Coronary artery (tissue), 2 donors: Measurements from ENCODE around the gene MTHFR.

Experiments
- DNase-seq: peaks from one replicate; pipeline ENCODE4 v3.0.0-alpha.2; 2017; ENCODE audit warnings: low spot score
- H3K27ac ChIP-seq, 2 donors: fragments of 200-600 bp; sonication (generic); one replicate each; pipeline ENCODE4 v1.5.1; 2016 to 2019
- H3K4me3 ChIP-seq: fragments of 200-600 bp; sonication (generic); 2 replicates; pipeline ENCODE4 v1.5.1; 2016; ENCODE audit warnings: mild to moderate bottlenecking, moderate library complexity
- TF ChIP-seq, protein P1 (sequence below): fragments of 200-600 bp; sonication (generic); IDR thresholded peaks from one replicate; pipeline ENCODE4 v1.5.1; 2019; ENCODE audit warnings: antibody characterized with exemption

The MTHFR gene

GRCh38 chr1:11795238-11795890 is 10.4 kb downstream of the MTHFR start:
- Histone ChIP-seq H3K27ac (peak overlapping the region; percentile 15 to 72), H3K4me3 (no peak overlapping the region)
- peak; percentile 47 for DNase-seq
- TF ChIP-seq, protein P1, sequence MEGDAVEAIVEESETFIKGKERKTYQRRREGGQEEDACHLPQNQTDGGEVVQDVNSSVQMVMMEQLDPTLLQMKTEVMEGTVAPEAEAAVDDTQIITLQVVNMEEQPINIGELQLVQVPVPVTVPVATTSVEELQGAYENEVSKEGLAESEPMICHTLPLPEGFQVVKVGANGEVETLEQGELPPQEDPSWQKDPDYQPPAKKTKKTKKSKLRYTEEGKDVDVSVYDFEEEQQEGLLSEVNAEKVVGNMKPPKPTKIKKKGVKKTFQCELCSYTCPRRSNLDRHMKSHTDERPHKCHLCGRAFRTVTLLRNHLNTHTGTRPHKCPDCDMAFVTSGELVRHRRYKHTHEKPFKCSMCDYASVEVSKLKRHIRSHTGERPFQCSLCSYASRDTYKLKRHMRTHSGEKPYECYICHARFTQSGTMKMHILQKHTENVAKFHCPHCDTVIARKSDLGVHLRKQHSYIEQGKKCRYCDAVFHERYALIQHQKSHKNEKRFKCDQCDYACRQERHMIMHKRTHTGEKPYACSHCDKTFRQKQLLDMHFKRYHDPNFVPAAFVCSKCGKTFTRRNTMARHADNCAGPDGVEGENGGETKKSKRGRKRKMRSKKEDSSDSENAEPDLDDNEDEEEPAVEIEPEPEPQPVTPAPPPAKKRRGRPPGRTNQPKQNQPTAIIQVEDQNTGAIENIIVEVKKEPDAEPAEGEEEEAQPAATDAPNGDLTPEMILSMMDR = no peak

GRCh38 chr1:11794446-11795237 is 11.1 kb downstream of the MTHFR start:
- Histone ChIP-seq H3K27ac (peak overlapping the region; percentile 15 to 72), H3K4me3 (no peak overlapping the region)
- peak; percentile 53 for DNase-seq
- TF ChIP-seq, protein P1 = no peak

DNA sequence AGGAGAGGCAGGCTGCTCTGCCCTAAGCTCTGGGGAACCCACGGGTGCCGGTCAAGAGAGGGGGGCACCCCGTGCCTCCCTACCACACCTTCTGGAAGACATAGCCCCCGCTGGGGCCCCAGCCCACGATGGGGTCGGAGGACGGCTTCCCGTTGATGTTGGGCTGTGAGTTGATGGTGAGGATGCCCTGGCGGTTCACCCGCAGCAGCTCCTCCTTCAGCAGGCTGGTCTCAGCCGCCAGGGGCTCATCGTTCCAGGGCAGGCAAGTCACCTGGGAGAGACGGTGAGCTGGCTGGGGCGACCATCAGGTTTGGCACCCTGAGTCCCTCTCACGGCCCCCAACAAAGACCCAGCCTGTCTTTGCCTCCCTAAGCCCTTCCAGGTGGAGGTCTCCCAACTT is 11.9 kb downstream of the MTHFR start:
- TF ChIP-seq, protein P1 = no peak
- no peak for DNase-seq
- Histone ChIP-seq H3K27ac (peak overlapping the region in 1 of 2 donors; percentile 72), H3K4me3 (no peak overlapping the region)

DNA sequence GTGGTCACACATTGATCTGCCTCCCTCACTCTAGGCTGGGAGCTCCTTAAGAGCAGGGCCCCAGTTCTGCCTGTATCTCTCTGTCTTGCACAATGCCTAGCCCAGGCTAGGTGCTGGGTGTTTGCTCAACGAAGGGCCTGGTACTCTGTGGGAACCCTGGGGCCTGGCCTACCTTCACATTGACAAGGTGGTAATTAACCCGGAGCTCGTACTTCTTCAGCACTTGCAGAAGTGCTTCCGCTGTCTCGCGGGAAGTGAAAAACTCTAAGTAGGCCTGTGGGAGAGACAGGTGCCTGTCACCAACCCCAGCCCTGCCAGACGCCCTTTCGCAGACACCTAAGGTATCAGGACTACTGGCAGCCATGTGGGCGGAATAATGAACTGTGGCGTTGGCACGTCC is 13.7 kb downstream of the MTHFR start:
- no peak for DNase-seq
- Histone ChIP-seq H3K27ac (peak overlapping the region; percentile 79 to 99), H3K4me3 (no peak overlapping the region)
- TF ChIP-seq, protein P1 = no peak

DNA sequence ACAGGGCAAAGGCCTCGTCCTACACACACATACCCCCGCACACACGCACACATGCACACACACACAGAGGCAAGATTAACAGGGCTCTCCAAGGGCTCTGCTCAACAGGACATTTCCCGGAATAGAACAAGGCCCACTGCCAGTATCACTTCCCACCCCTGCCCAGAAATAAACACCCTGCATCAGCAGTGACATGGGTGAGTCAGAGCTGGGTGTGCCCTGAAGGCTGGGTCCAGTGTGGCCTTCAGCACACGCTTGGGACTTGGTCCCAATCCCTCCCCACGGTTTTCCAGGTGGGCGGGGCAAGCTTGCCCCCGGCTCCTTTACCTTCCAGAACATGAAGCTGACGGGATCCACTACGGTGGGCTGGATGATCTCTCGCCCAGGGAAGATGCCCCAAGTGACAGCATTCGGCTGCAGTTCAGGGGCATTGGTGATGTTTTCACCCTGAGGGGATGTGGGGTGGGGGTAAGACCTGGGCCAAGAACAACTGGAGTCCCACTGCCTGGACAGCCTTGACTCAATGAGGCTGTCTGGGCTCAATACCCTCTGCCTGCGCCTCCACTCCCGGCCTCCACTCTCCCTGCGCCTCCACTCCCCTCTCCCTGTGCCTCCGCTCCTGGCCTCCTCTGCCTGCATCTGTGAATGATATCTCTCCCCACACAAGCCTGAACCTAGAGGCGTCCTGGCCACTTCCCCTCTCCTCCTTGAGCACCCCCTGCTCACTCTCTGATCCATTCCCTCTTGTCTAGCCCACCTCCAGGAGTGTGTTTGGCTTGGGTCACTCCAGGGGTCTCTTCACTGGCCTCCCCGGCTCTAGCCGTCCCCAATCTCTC is 14.7 kb downstream of the MTHFR start:
- peak; percentile 98 for DNase-seq
- H3K27ac ChIP-seq = peak overlapping the region; percentile 79 to 99

DNA sequence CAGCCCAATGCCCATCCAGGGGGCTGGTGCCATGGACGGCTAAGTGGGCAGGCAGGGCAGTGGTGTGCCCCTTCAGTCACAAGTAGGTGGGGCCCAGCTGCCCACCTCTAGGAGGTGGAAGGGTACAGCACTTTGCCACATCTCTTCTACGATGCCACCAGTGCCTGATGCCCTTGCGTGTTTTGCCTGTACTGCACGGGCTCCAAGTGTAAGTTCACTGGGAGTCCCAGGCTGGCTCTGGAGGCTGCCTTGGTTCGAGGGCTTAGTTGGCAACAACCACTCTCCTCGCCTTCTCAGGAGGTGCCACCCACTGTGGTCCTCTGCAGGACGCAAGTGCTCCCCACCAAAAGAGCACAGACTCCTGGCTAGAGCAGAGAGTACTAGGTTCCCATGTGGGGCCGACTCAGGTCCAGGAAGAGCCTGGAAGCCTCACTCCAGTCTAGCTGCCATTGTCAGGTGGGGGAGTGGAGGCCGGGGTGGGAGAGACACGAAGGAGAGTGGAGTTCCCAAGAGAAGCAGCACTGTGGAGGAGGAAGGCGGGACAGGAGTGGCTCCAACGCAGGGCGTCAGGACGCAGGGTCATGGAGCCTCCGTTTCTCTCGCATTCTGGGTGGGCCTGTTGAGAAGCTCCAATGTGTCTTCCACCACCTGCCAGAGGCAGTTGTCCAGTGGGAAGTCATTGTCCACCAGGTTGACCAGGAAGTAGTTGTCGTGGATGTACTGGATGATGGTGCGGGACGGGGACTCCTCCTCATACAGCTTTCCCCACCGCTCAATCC is 15.5 kb downstream of the MTHFR start:
- peak; percentile 80 for DNase-seq
- Histone ChIP-seq H3K27ac (peak overlapping the region; percentile 79 to 99), H3K4me3 (peak overlapping the region; percentile 58)
- TF ChIP-seq, protein P1 = no peak

More for the DNA sequence above, 14.7 kb downstream of the MTHFR start:
- H3K4me3 ChIP-seq = peak overlapping the region; percentile 58
- TF ChIP-seq, protein P1 = no peak
